HCT116 (cell line): ENCODE results near the gene DCTN2. TPM values are rescaled to one million over a fixed set of nuclear protein-coding genes. Genes with fewer than 3 reads are reported as not detected.

Source experiments
- ATAC-seq: fragments of 200-7000 bp; cut with Tn5 transposase; 2 replicates; pipeline ENCODE4 v1.9.1; 2020; ENCODE audit warnings: mild to moderate bottlenecking, moderate library complexity
- BruUV-seq: library from RNA; stranded (reverse); fragments of 400-500 nt; replicated peaks from 2 replicates; lab custom pipeline; 2021; lab: Mats Ljungman, UMichigan
- CTCF ChIA-PET: fragments of 300-600 bp; sonication (Branson Sonifier 250); formaldehyde crosslinking; loops from one replicate; lab custom pipeline; 2021; ENCODE audit warnings: antibody characterized with exemption; lab: Charles Lee
- POLR2A ChIA-PET: fragments of 300-600, 350-600 bp; sonication (Branson Sonifier 250); formaldehyde crosslinking; loops from one replicate; lab custom pipeline; 2021; ENCODE audit warnings: antibody characterized with exemption; lab: Charles Lee
- RAD21 ChIA-PET, 2 experiments: fragments of 300-600 bp; sonication (Branson Sonifier 250); formaldehyde crosslinking; loops; one replicate each; lab custom pipeline; 2023; ENCODE audit warnings: low total read pairs in 2 of 2; ENCODE audit not compliant: uncharacterized antibody in 2 of 2, unreplicated experiment in 2 of 2, low non-redundant PET in 1 of 2; lab: Charles Lee
- DNase-seq: peaks from one replicate; pipeline ENCODE4 v3.0.0-alpha.2; 2010; ENCODE audit warnings: low read depth, low spot score
- H2AFZ ChIP-seq: fragments of 200-600 bp; shearing (Covaris generic), sonication (generic); 2 replicates; pipeline ENCODE4 v1.6.1; 2017; ENCODE audit warnings: low read depth, mixed run types, mixed read lengths, antibody characterized with exemption, low read length; ENCODE audit not compliant: poor library complexity, severe bottlenecking
- H3K27ac ChIP-seq: 2 replicates; pipeline ENCODE4 v1.5.1; 2012; ENCODE audit warnings: low read depth, low read length
- H3K27me3 ChIP-seq: fragments of 200-600 bp; sonication (generic); 2 replicates; pipeline ENCODE4 v1.6.1; 2016; ENCODE audit warnings: mixed run types, low read length, mixed read lengths; ENCODE audit not compliant: insufficient read depth
- H3K36me3 ChIP-seq, 2 experiments: fragments of 200-500 bp in 1 of 2; fragments of 200-600 bp in 1 of 2; sonication (Bioruptor generic) in 1 of 2; sonication (generic) in 1 of 2; 2 replicates each; pipeline versions ENCODE4 v1.5.1 to v1.6.1; 2014 to 2016; ENCODE audit warnings: low read length in 2 of 2, inconsistent platforms in 1 of 2, mixed read lengths in 1 of 2, mixed run types in 1 of 2; ENCODE audit not compliant: insufficient read depth in 2 of 2, control insufficient read depth in 1 of 2
- H3K4me1 ChIP-seq, 2 experiments: fragments of 200-600 bp in 1 of 2; sonication (generic) in 1 of 2; 2 replicates each; pipeline versions ENCODE4 v1.5.1 to v1.6.1; 2012 to 2017; ENCODE audit warnings: low read length in 2 of 2, inconsistent platforms in 1 of 2, mild to moderate bottlenecking in 1 of 2, mixed read lengths in 1 of 2, mixed run types in 1 of 2, moderate library complexity in 1 of 2; ENCODE audit not compliant: insufficient read depth in 2 of 2, control insufficient read depth in 1 of 2
- H3K4me2 ChIP-seq: fragments of 200-600 bp; sonication (generic); 2 replicates; pipeline ENCODE4 v1.6.1; 2017; ENCODE audit warnings: mixed run types, low read length, mixed read lengths
- H3K4me3 ChIP-seq, 2 experiments: fragments of 200-600 bp in 1 of 2; sonication (generic) in 1 of 2; replicated peaks in 1 of 2; 2 replicates each; pipeline ENCODE4 v1.5.1; 2011 to 2016; ENCODE audit warnings: low read length in 2 of 2, control low read depth in 1 of 2, low read depth in 1 of 2, mild to moderate bottlenecking in 1 of 2, mixed read lengths in 1 of 2, mixed run types in 1 of 2
- H3K79me2 ChIP-seq: fragments of 200-600 bp; sonication (generic); 2 replicates; pipeline ENCODE4 v1.6.1; 2017; ENCODE audit warnings: mild to moderate bottlenecking, mixed run types, low read length, moderate library complexity, mixed read lengths; ENCODE audit not compliant: insufficient read depth
- H3K9ac ChIP-seq: fragments of 200-600 bp; sonication (generic); 2 replicates; pipeline ENCODE4 v1.6.1; 2016; ENCODE audit warnings: low read length, mixed read lengths
- H3K9me2 ChIP-seq: fragments of 200-600 bp; sonication (generic), shearing (Covaris generic); 2 replicates; pipeline ENCODE4 v1.6.1; 2017; ENCODE audit warnings: mixed run types, mild to moderate bottlenecking, moderate library complexity; ENCODE audit not compliant: insufficient read depth
- H3K9me3 ChIP-seq, 2 experiments: fragments of 200-500 bp in 1 of 2; fragments of 200-600 bp in 1 of 2; sonication (Bioruptor generic) in 1 of 2; sonication (generic) in 1 of 2; 2 replicates each; pipeline ENCODE4 v1.6.1; 2014 to 2017; ENCODE audit warnings: low read length in 2 of 2, mixed read lengths in 2 of 2, inconsistent platforms in 1 of 2, low read depth in 1 of 2, mild to moderate bottlenecking in 1 of 2, mixed run types in 1 of 2, moderate library complexity in 1 of 2; ENCODE audit not compliant: control insufficient read depth in 1 of 2, insufficient read depth in 1 of 2
- H4K20me1 ChIP-seq: fragments of 200-600 bp; sonication (generic), shearing (Covaris generic); 2 replicates; pipeline ENCODE4 v1.6.1; 2017; ENCODE audit warnings: mixed run types, mild to moderate bottlenecking, moderate library complexity; ENCODE audit not compliant: insufficient read depth
- CBX3 ChIP-seq: IDR thresholded peaks from 2 replicates; pipeline ENCODE4 v1.6.1; 2012; ENCODE audit warnings: low read depth
- CEBPB ChIP-seq: IDR thresholded peaks from 2 replicates; pipeline ENCODE4 v1.6.1; 2012; ENCODE audit warnings: low read depth
- ELF1 ChIP-seq: IDR thresholded peaks from 2 replicates; pipeline ENCODE4 v1.6.1; 2012; ENCODE audit warnings: low read depth, borderline replicate concordance
- EZH2 ChIP-seq: fragments of 200-600 bp; sonication (generic); IDR thresholded peaks from 2 replicates; pipeline ENCODE4 v1.6.1; 2017; ENCODE audit warnings: antibody characterized with exemption, mixed run types
- EZH2phosphoT487 ChIP-seq: fragments of 200-600 bp; IDR thresholded peaks from 2 replicates; pipeline ENCODE4 v1.6.1; 2018; ENCODE audit warnings: antibody characterized with exemption, borderline replicate concordance
- POLR2A ChIP-seq: IDR thresholded peaks from 2 replicates; pipeline ENCODE4 v1.7.0; 2011; ENCODE audit warnings: borderline replicate concordance; ENCODE audit not compliant: insufficient read depth, insufficient read length; ENCODE audit errors: extremely low read depth
- POLR2AphosphoS5 ChIP-seq: IDR thresholded peaks from 2 replicates; pipeline ENCODE4 v1.6.1; 2011; ENCODE audit warnings: mild to moderate bottlenecking, low read depth, low read length, moderate library complexity
- RAD21 ChIP-seq: IDR thresholded peaks from 2 replicates; pipeline ENCODE4 v1.6.1; 2012; ENCODE audit warnings: low read depth, mild to moderate bottlenecking
- REST ChIP-seq: IDR thresholded peaks from 2 replicates; pipeline ENCODE4 v1.6.1; 2012; ENCODE audit warnings: low read depth
- SIN3A ChIP-seq: IDR thresholded peaks from 2 replicates; pipeline ENCODE4 v1.6.1; 2012; ENCODE audit warnings: low read depth
- SP1 ChIP-seq: IDR thresholded peaks from 2 replicates; pipeline ENCODE4 v1.6.1; 2012; ENCODE audit warnings: low read depth
- YY1 ChIP-seq: IDR thresholded peaks from 2 replicates; pipeline ENCODE4 v1.6.1; 2011; ENCODE audit warnings: low read length, low read depth, moderate library complexity, mild to moderate bottlenecking; ENCODE audit not compliant: insufficient replicate concordance; ENCODE audit errors: extremely low read depth
- ZBTB33 ChIP-seq: IDR thresholded peaks from 2 replicates; pipeline ENCODE4 v1.6.1; 2011; ENCODE audit warnings: mild to moderate bottlenecking, low read length, moderate library complexity; ENCODE audit not compliant: insufficient replicate concordance; ENCODE audit errors: extremely low read depth
- ZFX ChIP-seq: fragments of 450-650 bp; IDR thresholded peaks from 2 replicates; pipeline ENCODE4 v1.6.1; 2017
- ZNF274 ChIP-seq: fragments of 200-500 bp; sonication (Bioruptor generic); IDR thresholded peaks from 2 replicates; pipeline ENCODE4 v1.6.1; 2014; ENCODE audit warnings: mild to moderate bottlenecking, low read depth, low read length, inconsistent platforms
- intact Hi-C: fragments of 100-400 bp; cut with micrococcal nuclease; formaldehyde crosslinking; loops from 2 replicates; pipeline ENCODE4 v1.10.0; 2022
- total RNA-seq: library from RNA; stranded (reverse); gene quantifications from one replicate; pipeline ENCODE4 v1.2.1, GENCODE V29; 2021; ENCODE audit not compliant: unreplicated experiment

The DCTN2 gene
- total RNA-seq, 1 experiment from 2014 or later = 95.9 TPM

GRCh38 chr12:57539134-57539768 is 7.7 kb downstream of the DCTN2 start:
- DNase-seq (no peak), ATAC-seq (no peak)
- H3K27me3 ChIP-seq = no peaks in the 10 kb centered on the region
- POLR2A ChIA-PET = no interaction called here
- no TSS peak for BruUV-seq
- intact Hi-C loops = no loop called here
- H3K36me3 ChIP-seq = peaks cover 8 to 11% of the 10 kb centered on the region in 2 experiments
- no peaks in the 10 kb centered on the region for H4K20me1 ChIP-seq
- H3K27ac ChIP-seq = no peak overlapping the region
- no peaks in the 10 kb centered on the region for H3K9me2 ChIP-seq
- no peak overlapping the region for H3K4me3 ChIP-seq
- H3K9ac ChIP-seq = no peak overlapping the region
- no peaks in the 10 kb centered on the region; the same call in 1 of the 2 replicates for H3K79me2 ChIP-seq
- no peaks in the 10 kb centered on the region for H3K4me1 ChIP-seq
- no peak overlapping the region for H3K4me2 ChIP-seq
- CTCF ChIA-PET = no interaction called here
- H3K9me3 ChIP-seq = no peaks in the 10 kb centered on the region
- H2AFZ ChIP-seq = no peak overlapping the region
- RAD21 ChIA-PET = no interaction called here
- TF ChIP-seq SP1 = no peak
- no peak for TF ChIP-seq ZNF274
- TF ChIP-seq EZH2 = no peak
- no peak for TF ChIP-seq CEBPB
- TF ChIP-seq CBX3 = no peak
- TF ChIP-seq RAD21 = no peak
- TF ChIP-seq POLR2A = no peak
- no peak for TF ChIP-seq YY1
- no peak for TF ChIP-seq ZFX
- no peak for TF ChIP-seq REST
- no peak for TF ChIP-seq SIN3A
- no peak for TF ChIP-seq ZBTB33
- no peak for TF ChIP-seq EZH2phosphoT487
- no peak for TF ChIP-seq ELF1
- TF ChIP-seq POLR2AphosphoS5 = no peak
